ENCODE measurements around the gene MCRIP1.

The MCRIP1 gene

GRCh38 chr17:81824595-81824994 is 8.5 kb downstream of the MCRIP1 start:
- Histone ChIP-seq H3K4ac (ENCODE audit: low read depth in 1 of 2, low read length in 2 of 2) (no peak overlapping the region), H4K91ac (ENCODE audit: low read length) (no peak overlapping the region), H3K27ac (ENCODE audit: low read length, poor library complexity, severe bottlenecking) (no peak overlapping the region), H3K79me1 (replicated peaks; ENCODE audit: low read length, poor library complexity, severe bottlenecking) (peaks cover 38% of the 10 kb centered on the region), H2BK15ac (ENCODE audit: low read depth, poor library complexity, severe bottlenecking) (no peak overlapping the region), H3K36me3 (ENCODE audit: control insufficient read depth in 1 of 2, insufficient read depth in 2 of 2, low read depth in 1 of 2, low read length in 2 of 2) (peaks cover 11 to 60% of the 10 kb centered on the region in 2 experiments), H2AFZ (ENCODE audit: low read depth, low read length) (no peak overlapping the region), H2AK5ac (ENCODE audit: low read length, severe bottlenecking) (no peak overlapping the region), H2BK120ac (ENCODE audit: low read depth, low read length) (no peak overlapping the region), H3K9me3 (ENCODE audit: control insufficient read depth, low read length) (no peaks in the 10 kb centered on the region), H3K23ac (ENCODE audit: low read length in 2 of 2) (no peak overlapping the region), H3K4me3 (ENCODE audit: insufficient read depth in 1 of 2, low read depth in 1 of 2, low read length in 2 of 2) (peak overlapping the region in 1 of 2 experiments; percentile 27), H3K18ac (ENCODE audit: low read depth in 1 of 2, low read length in 2 of 2) (no peak overlapping the region), H3K4me2 (ENCODE audit: low read length, poor library complexity, severe bottlenecking) (no peak overlapping the region), H3K9ac (ENCODE audit: low read length) (no peak overlapping the region), H2BK5ac (ENCODE audit: low read depth, low read length, poor library complexity, severe bottlenecking) (no peak overlapping the region), H3K14ac (ENCODE audit: low read length in 2 of 2) (no peak overlapping the region), H3K4me1 (ENCODE audit: control insufficient read depth, insufficient read depth, low read depth, low read length) (peaks cover 21% of the 10 kb centered on the region), H4K8ac (ENCODE audit: low read length) (no peak overlapping the region), H3K27me3 (ENCODE audit: control insufficient read depth in 1 of 2, insufficient read depth in 1 of 2, low read length in 2 of 2) (peaks cover 0 to under 1% of the 10 kb centered on the region in 2 experiments), H2BK12ac (ENCODE audit: low read length in 2 of 2) (no peak overlapping the region)
- no peak for DNase-seq
- WGBS = 90% methylated on average over 11 of the region's 11 CpGs

DNA sequence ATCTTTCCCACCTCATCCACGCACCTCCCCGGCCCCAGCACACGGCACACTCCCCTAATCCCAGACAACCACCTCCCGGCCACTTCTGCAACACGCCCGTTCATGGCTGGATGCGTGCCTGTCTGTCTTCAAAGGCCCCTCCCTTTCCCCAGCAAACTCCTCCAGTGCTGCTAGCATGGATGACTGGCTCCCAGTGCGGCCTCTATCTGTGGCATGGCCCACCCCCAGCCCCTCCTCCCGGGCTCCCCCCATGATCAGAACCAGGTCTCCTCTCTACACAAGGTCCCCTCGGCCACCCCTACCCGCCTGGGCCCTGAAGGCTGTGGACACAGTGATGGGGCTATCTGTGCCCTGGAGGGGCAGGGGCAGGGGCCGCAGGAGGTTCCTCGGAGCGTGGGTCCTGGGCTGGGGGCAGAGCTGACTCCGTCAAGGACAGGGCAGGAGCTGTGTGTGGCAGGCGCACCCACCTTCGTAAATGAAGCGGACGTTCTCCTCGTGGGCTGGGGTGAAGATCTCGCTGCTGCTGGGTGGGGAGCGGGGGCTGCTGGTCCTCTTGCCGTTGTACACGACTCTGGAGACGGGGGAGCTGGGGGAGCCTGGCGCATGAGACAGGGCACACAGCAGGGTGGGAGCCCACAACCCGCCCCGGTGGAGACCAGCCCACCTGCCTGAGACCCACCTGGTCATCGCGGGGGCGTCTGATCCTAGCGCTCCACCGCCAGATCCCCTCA is 9.1 kb downstream of the MCRIP1 start:
- Histone ChIP-seq H2BK15ac (ENCODE audit: low read depth, poor library complexity, severe bottlenecking) (no peak overlapping the region), H2BK120ac (ENCODE audit: low read depth, low read length) (no peak overlapping the region), H3K4me1 (ENCODE audit: control insufficient read depth, insufficient read depth, low read depth, low read length) (peaks cover 21% of the 10 kb centered on the region), H2AK5ac (ENCODE audit: low read length, severe bottlenecking) (no peak overlapping the region), H3K27ac (ENCODE audit: low read length, poor library complexity, severe bottlenecking) (no peak overlapping the region), H3K36me3 (ENCODE audit: control insufficient read depth in 1 of 2, insufficient read depth in 2 of 2, low read depth in 1 of 2, low read length in 2 of 2) (peaks cover 10 to 62% of the 10 kb centered on the region in 2 experiments), H3K18ac (ENCODE audit: low read depth in 1 of 2, low read length in 2 of 2) (no peak overlapping the region), H3K23ac (ENCODE audit: low read length in 2 of 2) (no peak overlapping the region), H3K4me2 (ENCODE audit: low read length, poor library complexity, severe bottlenecking) (no peak overlapping the region), H3K14ac (ENCODE audit: low read length in 2 of 2) (no peak overlapping the region), H3K4me3 (ENCODE audit: insufficient read depth in 1 of 2, low read depth in 1 of 2, low read length in 2 of 2) (peak overlapping the region in 1 of 2 experiments; percentile 3), H2BK5ac (ENCODE audit: low read depth, low read length, poor library complexity, severe bottlenecking) (no peak overlapping the region), H3K27me3 (ENCODE audit: control insufficient read depth in 1 of 2, insufficient read depth in 1 of 2, low read length in 2 of 2) (peaks cover 0 to 6% of the 10 kb centered on the region in 2 experiments), H2AFZ (ENCODE audit: low read depth, low read length) (no peak overlapping the region), H3K9me3 (ENCODE audit: control insufficient read depth, low read length) (no peaks in the 10 kb centered on the region), H3K9ac (ENCODE audit: low read length) (no peak overlapping the region), H4K8ac (ENCODE audit: low read length) (no peak overlapping the region), H4K91ac (ENCODE audit: low read length) (no peak overlapping the region), H3K79me1 (replicated peaks; ENCODE audit: low read length, poor library complexity, severe bottlenecking) (peaks cover 38% of the 10 kb centered on the region), H3K4ac (ENCODE audit: low read depth in 1 of 2, low read length in 2 of 2) (no peak overlapping the region), H2BK12ac (ENCODE audit: low read length in 2 of 2) (peak overlapping the region in 1 of 2 experiments; percentile 12)
- 96% methylated on average over 31 of the region's 33 CpGs for WGBS
- no peak for DNase-seq

GRCh38 chr17:81822996-81823819 is 9.9 kb downstream of the MCRIP1 start:
- Histone ChIP-seq H2BK120ac (ENCODE audit: low read depth, low read length) (no peak overlapping the region), H3K27me3 (ENCODE audit: control insufficient read depth in 1 of 2, insufficient read depth in 1 of 2, low read length in 2 of 2) (peaks cover 0 to 10% of the 10 kb centered on the region in 2 experiments), H3K27ac (ENCODE audit: low read length, poor library complexity, severe bottlenecking) (no peak overlapping the region), H3K14ac (ENCODE audit: low read length in 2 of 2) (no peak overlapping the region), H3K4me2 (ENCODE audit: low read length, poor library complexity, severe bottlenecking) (no peak overlapping the region), H2BK12ac (ENCODE audit: low read length in 2 of 2) (no peak overlapping the region), H2AK5ac (ENCODE audit: low read length, severe bottlenecking) (no peak overlapping the region), H3K23ac (ENCODE audit: low read length in 2 of 2) (no peak overlapping the region), H2AFZ (ENCODE audit: low read depth, low read length) (no peak overlapping the region), H4K91ac (ENCODE audit: low read length) (no peak overlapping the region), H2BK15ac (ENCODE audit: low read depth, poor library complexity, severe bottlenecking) (no peak overlapping the region), H4K8ac (ENCODE audit: low read length) (no peak overlapping the region), H3K79me1 (replicated peaks; ENCODE audit: low read length, poor library complexity, severe bottlenecking) (peaks cover 30% of the 10 kb centered on the region), H2BK5ac (ENCODE audit: low read depth, low read length, poor library complexity, severe bottlenecking) (no peak overlapping the region), H3K9me3 (ENCODE audit: control insufficient read depth, low read length) (no peaks in the 10 kb centered on the region), H3K4me3 (ENCODE audit: insufficient read depth in 1 of 2, low read depth in 1 of 2, low read length in 2 of 2) (peak overlapping the region in 1 of 2 experiments; percentile 26), H3K18ac (ENCODE audit: low read depth in 1 of 2, low read length in 2 of 2) (no peak overlapping the region), H3K9ac (ENCODE audit: low read length) (no peak overlapping the region), H3K36me3 (ENCODE audit: control insufficient read depth in 1 of 2, insufficient read depth in 2 of 2, low read depth in 1 of 2, low read length in 2 of 2) (peaks cover 10 to 57% of the 10 kb centered on the region in 2 experiments), H3K4ac (ENCODE audit: low read depth in 1 of 2, low read length in 2 of 2) (no peak overlapping the region), H3K4me1 (ENCODE audit: control insufficient read depth, insufficient read depth, low read depth, low read length) (peaks cover 14% of the 10 kb centered on the region)
- 98% methylated on average over 30 of the region's 30 CpGs for WGBS
- DNase-seq = no peak

DNA sequence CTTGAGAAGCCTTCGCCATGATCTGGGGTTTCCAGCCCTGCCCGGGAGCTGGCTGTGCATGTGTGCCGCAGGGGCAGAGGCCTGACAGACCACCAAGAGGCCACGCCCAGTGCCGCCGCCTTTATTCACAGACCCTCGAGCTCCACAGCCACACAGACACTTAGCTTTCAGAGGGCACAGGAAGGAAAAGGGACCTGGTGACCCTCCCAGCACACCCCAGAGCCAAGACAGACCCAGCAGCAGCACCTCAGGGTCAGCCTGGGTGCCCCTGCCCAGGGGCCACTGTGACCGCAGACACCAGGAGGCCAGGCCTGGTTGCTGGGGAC is 10.8 kb downstream of the MCRIP1 start:
- 97% methylated on average over 8 of the region's 8 CpGs for WGBS
- Histone ChIP-seq H4K8ac (ENCODE audit: low read length) (peak overlapping the region; percentile 51), H4K91ac (ENCODE audit: low read length) (no peak overlapping the region), H3K9ac (ENCODE audit: low read length) (no peak overlapping the region), H3K14ac (ENCODE audit: low read length in 2 of 2) (no peak overlapping the region), H3K36me3 (ENCODE audit: control insufficient read depth in 1 of 2, insufficient read depth in 2 of 2, low read depth in 1 of 2, low read length in 2 of 2) (peaks cover 10 to 57% of the 10 kb centered on the region in 2 experiments), H2BK12ac (ENCODE audit: low read length in 2 of 2) (peak overlapping the region in 1 of 2 experiments; percentile 6), H2BK120ac (ENCODE audit: low read depth, low read length) (no peak overlapping the region), H2AFZ (ENCODE audit: low read depth, low read length) (no peak overlapping the region), H3K27me3 (ENCODE audit: control insufficient read depth in 1 of 2, insufficient read depth in 1 of 2, low read length in 2 of 2) (peaks cover 6 to 19% of the 10 kb centered on the region in 2 experiments), H3K79me1 (replicated peaks; ENCODE audit: low read length, poor library complexity, severe bottlenecking) (peaks cover 29% of the 10 kb centered on the region), H3K27ac (ENCODE audit: low read length, poor library complexity, severe bottlenecking) (no peak overlapping the region), H3K9me3 (ENCODE audit: control insufficient read depth, low read length) (no peaks in the 10 kb centered on the region), H3K4ac (ENCODE audit: low read depth in 1 of 2, low read length in 2 of 2) (no peak overlapping the region), H3K4me1 (ENCODE audit: control insufficient read depth, insufficient read depth, low read depth, low read length) (peaks cover 14% of the 10 kb centered on the region), H3K4me3 (ENCODE audit: insufficient read depth in 1 of 2, low read depth in 1 of 2, low read length in 2 of 2) (no peak overlapping the region), H2BK5ac (ENCODE audit: low read depth, low read length, poor library complexity, severe bottlenecking) (no peak overlapping the region), H2BK15ac (ENCODE audit: low read depth, poor library complexity, severe bottlenecking) (no peak overlapping the region), H2AK5ac (ENCODE audit: low read length, severe bottlenecking) (no peak overlapping the region), H3K4me2 (ENCODE audit: low read length, poor library complexity, severe bottlenecking) (no peak overlapping the region), H3K23ac (ENCODE audit: low read length in 2 of 2) (no peak overlapping the region), H3K18ac (ENCODE audit: low read depth in 1 of 2, low read length in 2 of 2) (no peak overlapping the region)
- DNase-seq = no peak
